Medulla oblongata (tissue), 1 donor: Measurements from ENCODE around the gene NUBP2.

Experiments used
- DNase-seq: peaks from one replicate; pipeline ENCODE4 v3.0.0-alpha.2; 2015; ENCODE audit errors: extremely low spot score

The NUBP2 gene

DNA sequence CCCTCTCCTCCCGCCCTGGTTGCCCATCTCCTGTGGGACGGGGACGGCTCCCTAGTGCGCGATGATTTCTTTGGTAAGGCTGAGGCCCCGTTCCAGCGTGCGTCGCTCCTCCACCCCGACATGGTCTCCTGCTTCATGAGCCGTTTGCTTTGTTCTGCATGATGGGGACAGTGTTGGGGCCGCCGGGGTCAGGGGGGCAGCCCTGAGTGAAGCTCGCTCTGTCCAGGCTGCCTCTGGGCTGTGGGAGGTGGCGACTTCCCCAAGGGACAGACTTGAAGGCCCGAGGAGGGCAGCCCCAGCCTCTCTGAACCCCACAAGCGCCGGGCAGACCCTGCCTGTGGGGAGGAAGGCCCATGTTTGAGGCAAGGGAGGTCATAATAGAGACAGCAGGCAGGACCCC lies 23.8 kb upstream of the NUBP2 start:
- DNase-seq: no peak

DNA sequence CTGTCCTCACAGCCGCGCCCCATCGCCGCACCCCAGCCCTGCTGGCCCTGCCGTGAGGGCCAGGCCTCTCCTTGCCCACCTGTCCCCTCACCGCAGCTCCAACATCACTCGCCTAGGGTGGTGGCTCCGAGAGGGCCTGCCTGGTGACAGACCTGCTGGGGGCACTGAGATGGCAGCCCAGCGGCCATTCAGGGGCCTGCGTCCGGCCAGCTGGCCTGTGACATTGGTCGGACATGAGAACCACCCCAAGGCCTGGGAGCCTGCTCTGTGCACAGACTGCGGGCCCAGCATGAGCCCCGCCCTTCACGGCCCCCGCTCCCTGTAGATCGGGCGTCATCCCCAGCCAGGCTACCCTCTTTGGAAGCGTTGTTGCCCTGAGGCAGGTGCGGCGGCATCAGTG lies 23.2 kb upstream of the NUBP2 start:
- no peak for DNase-seq

DNA sequence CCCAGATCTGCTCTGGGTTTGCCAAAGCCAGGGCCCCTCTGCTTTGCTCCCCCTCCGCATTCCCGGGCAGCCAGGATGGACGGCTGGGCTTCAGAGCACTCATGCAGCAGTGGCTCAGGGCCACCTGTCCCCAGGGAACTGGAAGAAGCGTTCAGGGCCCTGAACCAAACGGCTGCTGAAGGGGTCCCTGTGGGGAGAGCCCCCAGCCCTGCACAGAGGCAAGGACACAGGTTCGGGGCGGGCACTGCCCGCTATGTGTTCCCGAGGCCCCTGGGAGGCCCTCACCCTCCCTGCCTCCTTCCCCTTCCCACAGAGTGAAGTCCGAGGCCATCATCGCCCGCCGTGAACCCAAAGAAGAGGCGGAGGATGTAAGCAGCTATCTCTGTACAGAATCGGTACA lies 21.8 kb upstream of the NUBP2 start:
- DNase-seq: no peak

DNA sequence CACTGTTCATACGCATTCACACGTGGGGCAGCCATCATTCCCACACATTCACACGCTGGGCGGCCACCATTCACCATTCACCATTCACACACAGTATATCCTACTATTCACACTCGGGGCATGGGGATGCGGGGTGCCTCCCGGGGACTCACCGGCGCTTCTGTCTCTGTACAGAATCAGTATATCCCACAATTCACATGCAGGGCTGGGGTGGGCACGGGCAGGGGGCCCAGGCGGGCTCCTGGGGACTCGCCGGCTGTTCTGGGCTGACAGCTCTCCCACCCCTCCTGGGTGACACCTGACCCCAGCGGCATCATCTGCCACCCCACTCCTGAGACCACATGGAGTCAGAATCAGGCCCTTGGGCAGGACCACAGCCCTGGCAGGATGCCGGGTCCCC lies 21.0 kb upstream of the NUBP2 start:
- no peak for DNase-seq

DNA sequence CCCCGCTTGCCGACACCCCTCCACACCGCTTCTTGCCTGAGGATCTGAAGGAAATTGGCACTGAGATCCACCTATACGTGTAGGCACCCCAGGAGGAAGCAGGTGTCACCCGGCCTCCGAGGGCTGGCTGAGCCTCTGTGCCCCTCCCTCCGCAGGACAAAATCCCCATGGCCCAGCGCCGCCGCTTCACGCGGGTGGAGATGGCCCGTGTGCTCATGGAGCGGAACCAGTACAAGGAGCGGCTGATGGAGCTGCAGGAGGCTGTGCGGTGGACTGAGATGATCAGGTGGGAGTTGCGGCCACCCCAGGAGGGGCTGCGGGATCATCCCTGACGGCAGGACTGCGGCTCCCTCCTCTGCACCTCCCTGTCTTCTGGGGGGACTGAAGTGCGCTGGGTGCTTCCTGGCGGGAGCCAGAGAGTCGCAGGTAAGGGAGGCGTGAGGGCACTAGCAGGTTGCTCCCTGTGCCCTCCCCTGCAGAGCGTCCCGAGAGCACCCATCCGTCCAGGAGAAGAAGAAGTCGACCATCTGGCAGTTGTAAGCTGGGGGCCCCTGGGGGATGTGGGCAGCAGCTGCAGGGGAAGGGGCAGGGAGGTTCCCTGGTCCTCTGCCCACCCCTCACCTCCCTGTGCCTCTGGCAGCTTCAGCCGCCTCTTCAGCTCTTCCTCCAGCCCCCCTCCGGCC lies 20.4 kb upstream of the NUBP2 start:
- no peak for DNase-seq

DNA sequence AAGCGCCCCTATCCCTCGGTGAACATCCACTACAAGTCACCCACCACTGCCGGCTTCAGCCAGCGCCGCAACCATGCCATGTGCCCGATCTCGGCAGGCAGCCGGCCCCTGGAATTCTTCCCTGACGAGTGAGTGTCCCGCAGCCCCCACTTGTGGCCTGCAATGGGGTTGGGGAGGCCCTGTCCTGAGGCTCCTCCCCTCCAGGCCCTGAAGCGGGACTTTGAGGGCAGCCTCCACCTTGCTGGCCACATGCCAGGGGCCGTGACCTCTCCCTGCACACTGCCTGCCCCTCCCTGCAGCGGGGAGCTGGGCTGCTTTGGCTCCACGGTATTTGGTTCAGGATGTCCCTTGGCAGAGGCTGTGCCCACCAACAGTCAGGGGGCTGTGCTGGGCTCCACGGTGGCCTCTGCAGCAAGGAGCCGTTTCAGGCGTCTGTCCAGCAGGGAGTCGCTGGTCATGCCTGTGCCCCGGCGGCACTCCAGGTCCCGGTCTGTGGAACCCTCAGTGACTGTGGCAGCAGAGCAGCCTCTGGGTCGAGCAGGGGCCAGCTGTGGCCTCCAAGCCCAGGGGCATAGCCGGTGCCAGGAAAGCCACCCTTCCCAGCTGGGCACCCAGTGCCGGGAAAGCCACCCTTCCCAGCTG lies 19.8 kb upstream of the NUBP2 start:
- DNase-seq: no peak

DNA sequence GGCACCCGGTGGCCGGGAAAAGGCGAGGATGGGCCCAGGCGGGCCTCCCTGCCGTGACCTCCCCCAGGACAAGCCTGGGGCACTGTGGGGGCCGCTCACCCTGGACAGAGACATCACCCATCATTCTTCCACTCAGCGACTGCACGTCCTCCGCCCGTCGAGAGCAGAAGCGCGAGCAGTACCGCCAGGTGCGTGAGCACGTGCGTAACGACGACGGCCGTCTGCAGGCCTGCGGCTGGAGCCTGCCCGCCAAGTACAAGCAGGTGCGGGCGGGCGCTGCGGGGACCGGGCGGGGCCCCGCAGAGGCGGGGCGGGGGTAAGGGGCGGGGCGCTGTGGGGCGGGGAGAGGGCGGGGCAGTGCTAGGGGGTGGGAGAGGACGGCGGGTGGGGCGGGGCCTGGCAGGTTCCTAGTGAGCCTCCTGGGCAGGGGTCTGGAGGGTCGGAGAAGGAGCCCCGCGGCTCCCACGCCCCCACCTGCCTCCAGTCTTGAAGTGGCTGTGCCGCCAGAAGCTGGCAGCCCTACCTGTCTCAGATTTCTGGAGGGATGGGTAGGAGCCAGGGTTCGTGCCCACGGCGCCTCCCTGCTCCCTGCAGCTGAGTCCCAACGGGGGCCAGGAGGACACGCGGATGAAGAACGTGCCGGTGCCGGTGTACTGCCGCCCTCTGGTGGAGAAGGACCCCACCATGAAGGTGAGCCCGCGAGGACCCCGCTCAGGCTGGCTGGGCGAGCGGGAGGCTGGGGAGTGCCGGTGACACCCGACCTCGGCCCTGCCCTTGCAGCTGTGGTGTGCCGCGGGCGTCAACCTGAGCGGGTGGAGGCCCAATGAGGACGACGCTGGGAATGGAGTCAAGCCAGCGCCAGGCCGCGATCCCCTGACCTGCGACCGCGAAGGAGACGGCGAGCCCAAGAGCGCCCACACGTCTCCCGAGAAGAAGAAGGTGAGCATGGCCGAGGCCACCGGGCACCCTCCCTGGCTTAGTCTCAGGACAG lies 18.9 kb upstream of the NUBP2 start:
- DNase-seq: no peak

DNA sequence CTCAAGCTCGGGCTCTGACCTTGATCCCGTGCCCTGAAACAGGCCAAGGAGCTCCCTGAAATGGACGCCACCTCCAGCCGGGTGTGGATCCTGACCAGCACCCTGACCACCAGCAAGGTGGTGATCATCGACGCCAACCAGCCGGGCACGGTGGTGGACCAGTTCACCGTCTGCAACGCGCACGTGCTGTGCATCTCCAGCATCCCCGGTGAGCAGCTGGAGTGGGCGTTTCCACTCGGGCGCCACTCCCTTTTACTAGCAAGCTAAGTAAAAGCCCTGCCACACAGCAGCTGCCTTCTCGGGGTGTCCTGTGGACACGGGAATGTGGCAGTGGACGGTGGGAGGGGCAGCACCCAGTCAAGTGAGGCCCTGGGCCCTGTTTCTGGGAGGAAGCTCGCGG lies 17.8 kb upstream of the NUBP2 start:
- no peak for DNase-seq

DNA sequence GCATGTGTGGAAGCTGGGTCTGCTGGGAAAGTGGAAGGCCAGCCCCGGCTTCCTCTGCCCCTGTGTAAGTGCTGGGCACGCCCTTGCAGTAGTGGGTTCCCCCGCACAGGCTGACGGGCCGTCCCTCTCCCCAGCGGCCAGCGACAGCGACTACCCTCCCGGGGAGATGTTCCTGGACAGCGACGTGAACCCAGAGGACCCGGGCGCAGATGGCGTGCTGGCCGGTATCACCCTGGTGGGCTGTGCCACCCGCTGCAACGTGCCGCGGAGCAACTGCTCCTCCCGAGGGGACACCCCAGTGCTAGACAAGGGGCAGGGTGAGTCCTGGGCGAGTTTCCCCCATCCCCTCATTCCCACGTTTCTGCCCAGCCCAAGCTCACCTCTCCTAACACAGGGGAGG lies 16.9 kb upstream of the NUBP2 start:
- DNase-seq: no peak

DNA sequence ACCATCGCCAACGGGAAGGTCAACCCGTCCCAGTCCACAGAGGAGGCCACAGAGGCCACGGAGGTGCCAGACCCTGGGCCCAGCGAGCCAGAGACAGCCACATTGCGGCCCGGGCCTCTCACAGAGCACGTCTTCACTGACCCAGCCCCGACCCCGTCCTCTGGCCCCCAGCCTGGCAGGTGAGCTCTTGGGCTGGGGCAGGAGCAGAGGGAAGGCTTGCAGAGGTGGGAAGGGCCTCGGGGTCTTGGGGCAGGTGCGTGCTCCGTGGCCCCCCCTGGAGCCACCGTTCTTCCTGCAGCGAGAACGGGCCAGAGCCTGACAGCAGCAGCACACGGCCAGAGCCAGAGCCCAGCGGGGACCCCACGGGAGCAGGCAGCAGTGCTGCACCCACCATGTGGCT lies 16.5 kb upstream of the NUBP2 start:
- no peak for DNase-seq

DNA sequence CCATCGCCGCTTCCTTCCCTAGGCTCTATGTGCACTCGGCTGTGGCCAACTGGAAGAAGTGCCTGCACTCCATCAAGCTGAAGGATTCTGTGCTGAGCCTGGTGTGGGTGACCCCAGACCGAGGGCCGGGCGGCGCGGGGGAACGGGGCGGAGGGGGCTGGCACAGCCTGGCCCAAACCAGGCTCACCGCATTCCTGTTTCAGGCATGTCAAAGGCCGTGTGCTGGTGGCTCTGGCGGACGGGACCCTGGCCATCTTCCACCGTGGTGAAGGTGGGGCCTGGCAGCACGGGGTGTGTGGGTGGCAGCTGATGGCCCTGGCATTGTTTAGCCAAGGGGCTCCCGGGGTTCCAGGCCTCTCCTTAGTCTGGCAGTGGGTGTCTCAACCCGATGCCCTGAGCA lies 16.1 kb upstream of the NUBP2 start:
- no peak for DNase-seq

DNA sequence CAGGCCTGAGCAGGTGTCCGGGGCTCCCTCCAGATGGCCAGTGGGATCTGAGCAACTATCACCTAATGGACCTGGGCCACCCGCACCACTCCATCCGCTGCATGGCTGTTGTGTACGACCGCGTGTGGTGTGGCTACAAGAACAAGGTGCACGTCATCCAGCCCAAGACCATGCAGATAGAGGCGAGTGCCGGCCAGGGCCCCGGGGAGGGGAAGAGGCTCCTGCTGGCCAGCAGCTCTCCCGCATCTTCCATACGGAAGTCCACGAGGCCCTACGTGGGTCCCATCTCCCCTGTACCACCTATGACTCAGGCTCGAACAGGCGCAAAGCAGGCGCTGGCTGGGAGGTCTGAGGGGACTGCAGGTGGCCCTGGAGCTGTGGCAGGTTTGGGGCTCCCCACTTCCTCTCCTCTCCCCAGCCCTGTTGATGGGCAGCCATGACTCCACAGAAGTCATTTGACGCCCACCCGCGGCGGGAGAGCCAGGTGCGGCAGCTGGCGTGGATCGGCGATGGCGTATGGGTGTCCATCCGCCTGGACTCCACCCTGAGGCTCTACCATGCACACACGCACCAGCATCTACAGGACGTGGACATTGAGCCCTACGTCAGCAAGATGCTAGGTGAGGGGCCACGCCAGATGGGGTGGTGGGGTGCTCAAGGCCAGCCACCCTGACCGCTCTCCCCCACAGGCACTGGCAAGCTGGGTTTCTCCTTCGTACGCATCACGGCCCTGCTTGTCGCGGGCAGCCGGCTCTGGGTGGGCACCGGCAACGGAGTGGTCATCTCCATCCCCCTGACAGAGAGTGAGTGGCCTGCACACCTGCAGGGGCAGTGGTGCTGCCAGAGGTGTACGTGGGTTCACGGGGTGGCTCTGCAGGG lies 15.4 kb upstream of the NUBP2 start:
- no peak for DNase-seq

DNA sequence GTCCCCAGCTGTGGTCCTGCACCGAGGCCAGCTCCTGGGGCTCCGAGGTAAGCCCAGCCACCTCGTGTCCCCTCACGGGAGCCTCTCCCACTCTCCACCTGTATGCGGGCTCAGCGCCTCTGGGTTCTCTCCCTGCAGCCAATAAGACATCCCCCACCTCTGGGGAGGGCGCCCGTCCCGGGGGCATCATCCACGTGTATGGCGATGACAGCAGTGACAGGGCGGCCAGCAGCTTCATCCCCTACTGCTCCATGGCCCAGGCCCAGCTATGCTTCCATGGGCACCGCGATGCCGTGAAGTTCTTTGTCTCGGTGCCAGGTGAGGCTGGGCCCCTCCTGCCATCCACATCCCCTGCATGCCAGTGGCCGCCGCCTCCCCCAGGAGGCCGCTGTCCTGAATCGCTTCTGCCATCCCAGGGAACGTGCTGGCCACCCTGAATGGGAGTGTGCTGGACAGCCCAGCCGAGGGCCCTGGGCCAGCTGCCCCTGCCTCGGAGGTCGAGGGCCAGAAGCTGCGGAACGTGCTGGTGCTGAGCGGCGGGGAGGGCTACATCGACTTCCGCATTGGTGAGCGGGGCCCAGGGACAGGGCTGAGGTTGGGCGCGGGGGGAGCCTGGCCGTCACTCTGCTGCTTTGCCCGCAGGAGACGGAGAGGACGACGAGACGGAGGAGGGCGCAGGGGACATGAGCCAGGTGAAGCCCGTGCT lies 14.5 kb upstream of the NUBP2 start:
- no peak for DNase-seq

DNA sequence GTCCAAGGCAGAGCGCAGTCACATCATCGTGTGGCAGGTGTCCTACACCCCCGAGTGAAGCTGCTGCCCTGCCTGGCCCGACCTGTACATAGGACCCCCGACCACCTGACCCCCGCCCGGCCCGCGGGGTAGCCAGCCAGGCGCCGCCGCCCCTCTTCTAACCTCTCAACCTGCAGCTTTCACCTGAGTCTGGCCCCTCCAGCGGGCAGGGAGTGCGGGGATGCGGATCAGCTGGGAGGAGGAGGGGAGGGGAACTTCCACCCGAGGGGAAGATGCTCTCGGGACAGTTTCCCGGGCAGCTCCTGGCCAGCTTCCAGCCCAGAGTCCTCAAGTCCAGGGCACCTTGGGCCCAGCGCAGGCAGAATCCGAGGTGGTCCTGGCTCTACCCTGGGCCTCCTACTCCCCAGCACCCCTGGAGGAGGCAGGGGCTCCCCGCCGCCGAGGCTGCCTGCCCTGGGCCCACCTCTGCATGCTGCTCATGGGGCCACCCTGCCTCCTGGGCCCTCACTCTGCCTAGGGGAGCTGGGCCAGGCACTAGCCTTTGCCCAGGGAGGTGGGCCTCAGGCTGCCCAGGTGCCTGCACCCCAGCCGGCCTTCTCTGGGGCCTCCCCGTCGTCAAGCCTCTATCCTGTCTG lies 13.9 kb upstream of the NUBP2 start:
- no peak for DNase-seq

DNA sequence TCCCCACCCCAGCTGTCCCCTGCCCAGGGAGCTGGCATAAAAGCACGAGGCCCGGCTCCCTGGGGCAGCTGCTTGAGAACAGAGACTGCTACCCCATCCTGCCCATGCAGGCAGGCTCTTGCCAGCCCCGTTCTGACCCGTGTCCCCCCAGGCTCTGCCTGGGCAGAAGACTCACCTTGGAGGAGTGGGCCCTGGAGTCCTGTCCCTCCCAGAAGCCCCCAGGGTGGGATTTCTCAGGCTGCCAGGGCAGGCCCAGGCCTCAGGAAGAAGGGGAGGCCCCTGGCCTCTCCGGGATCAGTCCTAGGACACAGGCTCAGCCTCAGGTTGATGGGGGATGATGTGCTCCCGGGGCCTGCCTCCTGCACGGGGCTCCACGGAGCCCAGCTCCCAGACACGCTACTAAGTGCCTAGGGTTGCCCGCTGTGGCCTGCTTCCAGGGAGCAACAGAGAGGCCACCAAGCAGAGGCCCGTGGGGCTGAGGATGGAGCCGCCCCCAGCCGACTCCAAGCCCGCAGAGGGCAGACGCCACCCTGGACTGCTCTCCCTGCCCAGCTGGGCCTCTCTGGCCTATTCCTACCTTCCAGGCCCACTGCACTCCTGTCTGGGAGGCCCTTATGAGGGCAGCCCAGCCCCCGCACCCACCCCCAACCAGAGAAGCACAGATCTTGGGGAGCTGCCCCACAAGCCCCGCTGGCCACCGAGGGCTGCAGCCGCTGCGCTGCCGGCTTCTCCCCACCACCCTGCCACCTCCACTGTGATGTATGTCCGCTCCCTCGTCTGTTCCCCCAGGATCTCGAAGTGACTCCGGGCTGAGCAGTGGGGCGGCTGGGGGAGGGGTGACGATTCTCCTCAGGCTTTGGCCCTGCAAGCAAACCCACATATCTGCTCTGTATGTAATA lies 13.1 kb upstream of the NUBP2 start:
- DNase-seq: no peak

DNA sequence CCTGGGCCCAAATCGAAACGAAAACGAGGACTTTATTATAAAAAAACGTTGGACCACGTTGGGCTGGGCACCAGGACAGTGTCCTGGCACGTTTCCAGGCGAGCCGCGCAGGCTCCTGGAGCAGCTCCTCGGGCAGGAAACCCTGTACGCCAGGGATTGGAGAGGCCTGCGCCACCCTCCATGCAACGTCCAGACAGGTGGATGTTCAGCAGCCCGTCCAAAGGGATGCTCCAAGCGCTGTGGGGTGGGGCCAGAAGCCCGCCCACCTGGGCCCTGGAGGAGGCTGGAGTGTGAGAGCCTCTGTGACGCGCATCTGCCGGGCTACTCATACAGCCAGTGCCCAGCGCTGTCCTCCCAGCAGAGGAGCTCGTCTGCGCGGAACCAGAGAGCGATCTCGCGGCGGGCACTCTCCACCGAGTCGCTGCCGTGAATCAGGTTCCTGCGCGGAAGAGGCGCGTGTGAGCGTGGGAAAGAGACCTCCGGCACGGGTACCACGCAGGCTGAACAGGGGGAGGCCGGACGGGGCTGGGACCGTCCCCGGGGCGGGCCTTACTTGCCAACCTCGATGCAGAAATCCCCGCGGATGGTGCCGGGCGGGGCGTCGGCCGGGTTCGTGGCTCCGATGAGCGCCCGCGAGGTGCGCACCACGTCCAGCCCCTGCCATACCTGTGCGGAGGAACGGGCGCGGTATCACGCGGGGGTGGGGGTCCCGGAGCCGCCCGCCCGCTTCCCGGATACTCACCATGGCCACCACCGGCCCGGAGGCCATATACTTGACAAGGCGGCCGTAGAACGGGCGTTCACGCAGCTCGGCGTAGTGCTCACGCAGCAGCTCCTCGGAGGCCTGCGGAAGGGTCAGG lies 12.2 kb upstream of the NUBP2 start:
- peak; percentile 24 for DNase-seq

DNA sequence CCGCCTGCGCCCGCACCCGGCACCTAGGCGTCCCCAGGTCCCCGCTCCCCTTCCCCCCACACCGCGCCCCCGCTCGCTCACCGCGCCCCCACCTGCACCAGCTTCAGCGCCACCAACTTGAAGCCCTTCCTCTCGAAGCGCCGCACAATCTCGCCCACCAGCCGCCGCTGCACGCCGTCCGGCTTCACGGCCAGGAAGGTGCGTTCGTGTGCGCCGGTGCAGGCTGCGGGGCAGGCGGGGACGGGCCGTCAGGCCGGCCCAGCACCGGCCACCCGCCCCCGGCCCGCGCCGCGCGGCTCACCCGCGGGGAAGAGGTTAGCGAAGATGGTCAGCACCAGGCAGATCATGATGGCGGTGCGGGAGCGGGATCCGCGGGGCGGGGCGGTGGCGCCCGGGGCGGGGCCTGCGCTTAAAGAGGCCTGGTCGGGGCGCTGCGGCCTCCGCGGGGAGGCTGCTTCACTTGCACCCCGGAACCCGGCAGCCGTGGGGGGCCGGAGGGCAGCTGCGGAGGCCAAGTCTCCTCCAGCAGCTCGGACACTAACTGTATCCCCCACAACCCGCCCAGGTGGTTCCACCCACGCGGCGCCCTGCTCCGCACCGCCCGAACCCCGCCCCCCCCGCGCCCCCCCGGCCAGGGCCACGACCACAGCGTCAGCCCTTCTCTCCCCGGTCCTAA lies 11.4 kb upstream of the NUBP2 start, which contains the start of gene NME3:
Gene NME3 (minus strand): TSS at position 356 of the 676 bp plus-strand sequence. CDS start 9 bp downstream, at position 347.
- DNase-seq: peak; percentile 59

DNA sequence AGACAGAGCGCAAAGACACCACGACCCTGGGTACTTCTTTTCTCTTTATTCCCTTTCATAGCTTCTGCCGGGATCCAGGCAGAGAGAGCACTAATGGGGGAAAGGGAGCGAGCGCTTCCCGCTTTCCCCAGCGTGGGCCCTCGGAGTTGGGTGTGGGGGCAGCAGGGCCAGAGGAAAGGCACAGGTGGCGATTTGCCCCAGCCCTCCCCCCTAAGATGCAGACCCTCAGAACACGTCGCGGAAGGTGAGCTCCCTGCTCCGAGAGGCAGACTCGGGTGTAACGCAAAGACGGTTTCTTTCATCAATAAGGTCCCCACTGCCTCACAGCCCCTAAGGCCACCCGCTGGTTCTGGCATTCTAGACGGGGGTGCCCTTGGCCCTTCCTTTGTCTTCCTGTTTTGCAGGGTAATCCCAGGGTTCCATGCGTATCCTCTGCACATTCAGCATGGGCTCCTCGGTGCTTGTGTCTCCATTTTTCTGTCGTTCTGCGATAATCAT lies 10.8 kb upstream of the NUBP2 start:
- no peak for DNase-seq
